Erythroblast (primary cell): ENCODE measurements around the gene PFKFB3.

Experiments
- GATA1 ChIP-seq: IDR thresholded peaks from 2 replicates; pipeline ENCODE4 v1.6.1; 2011; ENCODE audit warnings: low read depth, mild to moderate bottlenecking, control low read depth, low read length, moderate library complexity
- POLR2A ChIP-seq: IDR thresholded peaks from 2 replicates; pipeline ENCODE4 v1.6.1; 2011; ENCODE audit warnings: mild to moderate bottlenecking, low read length

- no peak for TF ChIP-seq POLR2A
- no peak for TF ChIP-seq GATA1
These were observed 75.9 kb downstream of the PFKFB3 start for GRCh38 chr10:6278519-6279120.
